Nephron (organoid): ENCODE data around the gene RSPH1.

Experiments
- H3K27ac Mint-ChIP-seq, 3 experiments: 2 replicates each; pipeline ENCODE4 v1.8.0; 2020; ENCODE audit warnings: mixed read lengths in 3 of 3, mild to moderate bottlenecking in 2 of 3, moderate library complexity in 1 of 3
- H3K27me3 Mint-ChIP-seq: 2 replicates; pipeline ENCODE4 v1.8.0; 2021; ENCODE audit warnings: low read depth, mild to moderate bottlenecking, moderate library complexity, mixed read lengths
- H3K36me3 Mint-ChIP-seq: 2 replicates; pipeline ENCODE4 v1.8.0; 2020; ENCODE audit warnings: low read depth, mixed read lengths
- H3K4me1 Mint-ChIP-seq: 2 replicates; pipeline ENCODE4 v1.8.0; 2020; ENCODE audit warnings: mixed read lengths
- H3K4me3 Mint-ChIP-seq, 3 experiments: 2 replicates each; pipeline ENCODE4 v1.8.0; 2020; ENCODE audit warnings: mild to moderate bottlenecking in 3 of 3, mixed read lengths in 3 of 3, moderate library complexity in 2 of 3
- H3K9me3 Mint-ChIP-seq: 2 replicates; pipeline ENCODE4 v1.8.0; 2020; ENCODE audit warnings: mixed read lengths
- TF ChIP-seq, protein P1 (sequence below), 3 experiments: fragments of 200-600 bp; sonication (generic); IDR thresholded peaks; one replicate each; pipeline ENCODE4 v1.5.0; 2021; ENCODE audit warnings: antibody characterized with exemption in 3 of 3; ENCODE audit not compliant: unreplicated experiment in 3 of 3

RSPH1 gene

DNA sequence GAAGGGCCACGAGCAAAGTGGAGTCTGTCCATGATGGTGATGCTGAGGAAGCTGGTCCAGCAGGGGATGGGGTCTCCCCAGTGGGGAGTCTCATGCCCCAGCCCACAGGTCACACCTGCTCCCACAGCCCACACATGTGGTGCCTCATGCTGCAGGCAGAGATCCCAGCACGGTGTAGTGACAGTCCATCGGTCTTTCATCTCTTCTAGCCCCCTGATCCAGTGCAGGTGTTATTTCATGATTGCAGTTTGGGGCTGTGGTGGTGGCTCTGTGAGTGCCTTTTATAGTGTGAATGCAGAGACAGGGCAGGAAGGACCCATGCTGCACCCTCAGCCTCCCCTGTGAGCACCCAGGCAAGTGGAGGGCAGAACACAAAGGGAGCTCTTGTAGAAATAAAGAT, 47.3 kb downstream of the RSPH1 start:
- H3K36me3 Mint-ChIP-seq = no peaks in the 10 kb centered on the region
- no peaks in the 10 kb centered on the region for H3K9me3 Mint-ChIP-seq
- H3K27me3 Mint-ChIP-seq = peaks cover 15% of the 10 kb centered on the region
- H3K27ac Mint-ChIP-seq = no peak overlapping the region
- TF ChIP-seq, protein P1, sequence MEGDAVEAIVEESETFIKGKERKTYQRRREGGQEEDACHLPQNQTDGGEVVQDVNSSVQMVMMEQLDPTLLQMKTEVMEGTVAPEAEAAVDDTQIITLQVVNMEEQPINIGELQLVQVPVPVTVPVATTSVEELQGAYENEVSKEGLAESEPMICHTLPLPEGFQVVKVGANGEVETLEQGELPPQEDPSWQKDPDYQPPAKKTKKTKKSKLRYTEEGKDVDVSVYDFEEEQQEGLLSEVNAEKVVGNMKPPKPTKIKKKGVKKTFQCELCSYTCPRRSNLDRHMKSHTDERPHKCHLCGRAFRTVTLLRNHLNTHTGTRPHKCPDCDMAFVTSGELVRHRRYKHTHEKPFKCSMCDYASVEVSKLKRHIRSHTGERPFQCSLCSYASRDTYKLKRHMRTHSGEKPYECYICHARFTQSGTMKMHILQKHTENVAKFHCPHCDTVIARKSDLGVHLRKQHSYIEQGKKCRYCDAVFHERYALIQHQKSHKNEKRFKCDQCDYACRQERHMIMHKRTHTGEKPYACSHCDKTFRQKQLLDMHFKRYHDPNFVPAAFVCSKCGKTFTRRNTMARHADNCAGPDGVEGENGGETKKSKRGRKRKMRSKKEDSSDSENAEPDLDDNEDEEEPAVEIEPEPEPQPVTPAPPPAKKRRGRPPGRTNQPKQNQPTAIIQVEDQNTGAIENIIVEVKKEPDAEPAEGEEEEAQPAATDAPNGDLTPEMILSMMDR (IDR thresholded peaks at IDR 0.05; ENCODE audit: unreplicated experiment in 3 of 3) = no peak
- no peak overlapping the region for H3K4me3 Mint-ChIP-seq
- H3K4me1 Mint-ChIP-seq = peaks cover 12% of the 10 kb centered on the region

DNA sequence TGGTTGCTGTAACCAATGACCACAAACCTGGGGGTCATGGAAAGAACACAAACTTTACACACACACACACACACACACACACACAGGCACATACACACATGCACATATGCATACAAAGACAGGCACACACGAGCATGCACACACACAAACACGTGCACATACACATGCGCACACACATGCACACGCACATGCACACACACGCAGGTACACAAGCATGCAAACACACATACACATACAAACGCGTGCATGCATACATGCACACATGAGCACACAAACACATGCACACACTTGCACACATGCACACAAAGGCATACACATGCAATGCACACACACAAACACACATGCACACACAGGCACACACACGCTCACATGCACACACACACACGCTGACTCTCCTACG, 48.3 kb downstream of the RSPH1 start:
- Mint-ChIP-seq H3K27me3 (peaks cover 15% of the 10 kb centered on the region), H3K4me3 (no peak overlapping the region), H3K4me1 (peaks cover 4% of the 10 kb centered on the region), H3K27ac (no peak overlapping the region), H3K36me3 (no peaks in the 10 kb centered on the region), H3K9me3 (no peaks in the 10 kb centered on the region)
- TF ChIP-seq, protein P1 (IDR thresholded peaks at IDR 0.05; ENCODE audit: unreplicated experiment in 3 of 3) = no peak

DNA sequence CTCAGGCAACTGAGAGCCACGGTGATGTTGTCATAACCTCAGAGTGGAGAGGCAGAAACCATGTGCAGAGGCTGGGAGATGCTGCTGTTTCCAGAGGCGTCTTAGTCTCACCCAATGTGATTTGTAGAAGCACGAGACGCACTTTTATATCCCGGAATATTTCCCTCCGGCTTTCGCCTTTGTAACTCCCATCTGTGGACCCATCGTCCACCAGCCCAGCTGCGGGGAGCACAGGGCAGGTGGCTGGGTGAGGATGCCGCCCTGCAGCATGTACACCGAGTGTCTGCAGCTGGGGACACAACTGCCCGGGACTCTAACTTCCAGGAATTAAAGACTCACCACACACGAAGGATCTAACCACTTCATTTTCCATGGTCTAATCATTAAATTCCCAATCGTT, 48.8 kb downstream of the RSPH1 start:
- Mint-ChIP-seq H3K9me3 (no peaks in the 10 kb centered on the region), H3K27me3 (peaks cover 15% of the 10 kb centered on the region), H3K4me1 (peaks cover 4% of the 10 kb centered on the region), H3K36me3 (no peaks in the 10 kb centered on the region), H3K27ac (no peak overlapping the region), H3K4me3 (no peak overlapping the region)
- TF ChIP-seq, protein P1 (IDR thresholded peaks at IDR 0.05; ENCODE audit: unreplicated experiment in 3 of 3) = no peak

DNA sequence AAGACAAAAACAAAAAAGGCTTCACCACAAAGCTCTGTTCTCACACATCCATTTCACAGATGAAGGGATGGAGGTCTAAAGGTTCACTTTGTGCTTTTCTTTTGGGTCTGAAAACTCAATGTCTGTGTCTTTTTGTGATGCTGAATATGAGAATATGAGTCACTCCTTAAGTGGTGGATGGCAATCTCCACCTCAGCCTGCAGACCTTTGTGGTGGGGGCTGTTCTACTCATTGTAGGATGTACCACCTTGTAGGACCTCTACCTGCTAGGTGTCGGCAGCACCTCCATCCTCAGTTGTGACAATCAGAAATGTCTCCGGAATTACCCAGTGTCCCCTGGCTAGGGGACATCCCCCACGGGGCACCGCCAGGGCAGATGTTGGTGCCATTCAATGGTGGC, 49.5 kb downstream of the RSPH1 start:
- Mint-ChIP-seq H3K36me3 (no peaks in the 10 kb centered on the region), H3K4me3 (no peak overlapping the region), H3K27ac (no peak overlapping the region), H3K27me3 (peaks cover 15% of the 10 kb centered on the region), H3K9me3 (no peaks in the 10 kb centered on the region), H3K4me1 (peaks cover 4% of the 10 kb centered on the region)
- TF ChIP-seq, protein P1 (IDR thresholded peaks at IDR 0.05; ENCODE audit: unreplicated experiment in 3 of 3) = no peak

DNA sequence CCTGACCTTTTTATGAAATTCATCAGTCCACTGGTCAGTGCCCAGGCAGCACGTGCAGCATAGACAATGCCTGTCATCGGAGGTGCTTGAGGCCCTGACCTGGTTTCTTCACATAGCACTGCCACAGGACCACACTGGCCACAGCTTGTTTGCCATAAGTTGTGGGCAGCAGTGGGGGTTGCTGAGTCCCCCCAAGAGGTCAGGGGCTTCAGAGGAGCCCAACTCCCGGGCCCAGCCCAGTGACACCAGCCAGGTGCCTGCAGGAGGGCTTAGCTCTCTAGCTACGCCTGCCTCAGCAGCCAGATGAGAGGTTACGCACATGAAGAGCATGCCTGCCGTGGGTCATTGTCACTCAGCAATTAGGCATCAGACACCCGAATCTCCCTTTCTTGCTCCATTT, 50.7 kb downstream of the RSPH1 start:
- Mint-ChIP-seq H3K4me3 (no peak overlapping the region), H3K9me3 (no peaks in the 10 kb centered on the region), H3K27me3 (peaks cover 12% of the 10 kb centered on the region), H3K36me3 (no peaks in the 10 kb centered on the region), H3K4me1 (peaks cover 4% of the 10 kb centered on the region), H3K27ac (no peak overlapping the region)
- TF ChIP-seq, protein P1 (IDR thresholded peaks at IDR 0.05; ENCODE audit: unreplicated experiment in 3 of 3) = no peak

DNA sequence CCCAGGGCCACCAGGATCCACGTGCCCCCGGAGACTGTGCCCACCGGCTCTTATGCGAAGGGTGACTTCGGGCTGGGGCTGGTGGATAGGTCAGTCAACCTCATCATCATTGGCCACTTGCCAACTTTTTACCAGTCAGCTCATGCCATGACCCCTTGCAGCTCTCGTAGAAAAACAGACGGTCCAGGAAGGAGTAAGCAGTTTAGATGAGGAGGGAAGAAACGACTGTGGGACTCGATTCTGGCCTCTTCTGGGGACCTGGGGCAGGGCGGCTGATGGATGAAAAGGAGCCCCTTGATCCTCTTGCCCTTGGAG, 51.3 kb downstream of the RSPH1 start:
- H3K4me1 Mint-ChIP-seq = no peaks in the 10 kb centered on the region
- H3K9me3 Mint-ChIP-seq = no peaks in the 10 kb centered on the region
- H3K4me3 Mint-ChIP-seq = no peak overlapping the region
- no peaks in the 10 kb centered on the region for H3K36me3 Mint-ChIP-seq
- TF ChIP-seq, protein P1 (IDR thresholded peaks at IDR 0.05; ENCODE audit: unreplicated experiment in 3 of 3) = no peak
- H3K27ac Mint-ChIP-seq = no peak overlapping the region
- peaks cover 8% of the 10 kb centered on the region for H3K27me3 Mint-ChIP-seq
